Activated T-helper 2 cell treated with anti-CD3 and anti-CD28 coated beads, Interferon-gamma antibody, Interleukin-2, Interleukin-4, amounts not matched to agents 10 μg/mL and 5 μg/mL and 100 μg/mL, durations not matched to agents 14 hours and 24 hours and 36 hours (primary cell): ENCODE measurements around the gene DRD2. TPM values are rescaled to one million over a fixed set of nuclear protein-coding genes. Genes with fewer than 3 reads are reported as not detected.

Source experiments
- DNase-seq: peaks from one replicate; pipeline ENCODE4 v3.0.0; 2021; ENCODE audit warnings: low spot score
- H3K27ac Mint-ChIP-seq: one replicate; pipeline ENCODE4 v1.8.0; 2021; ENCODE audit warnings: mixed read lengths
- H3K27me3 Mint-ChIP-seq: one replicate; pipeline ENCODE4 v1.8.0; 2021; ENCODE audit warnings: low read depth, mixed read lengths
- H3K36me3 Mint-ChIP-seq: one replicate; pipeline ENCODE4 v1.8.0; 2021; ENCODE audit warnings: low read depth, mixed read lengths
- H3K4me1 Mint-ChIP-seq: one replicate; pipeline ENCODE4 v1.8.0; 2021; ENCODE audit warnings: low read depth, mixed read lengths
- H3K4me3 Mint-ChIP-seq: one replicate; pipeline ENCODE4 v1.8.0; 2021; ENCODE audit warnings: low read depth, mild to moderate bottlenecking, moderate library complexity, mixed read lengths
- H3K9me3 Mint-ChIP-seq: one replicate; pipeline ENCODE4 v1.8.0; 2021; ENCODE audit warnings: mixed read lengths
- intact Hi-C: fragments of 100-400 bp; cut with micrococcal nuclease; formaldehyde crosslinking; loops from one replicate; pipeline ENCODE4 v1.15.1; 2023
- total RNA-seq: library from RNA; stranded (reverse); gene quantifications from 2 replicates; pipeline ENCODE4 v1.2.3, GENCODE V29; 2022

DRD2 gene
- total RNA-seq, 1 donor from 2014 or later, result 0.18 TPM

DNA sequence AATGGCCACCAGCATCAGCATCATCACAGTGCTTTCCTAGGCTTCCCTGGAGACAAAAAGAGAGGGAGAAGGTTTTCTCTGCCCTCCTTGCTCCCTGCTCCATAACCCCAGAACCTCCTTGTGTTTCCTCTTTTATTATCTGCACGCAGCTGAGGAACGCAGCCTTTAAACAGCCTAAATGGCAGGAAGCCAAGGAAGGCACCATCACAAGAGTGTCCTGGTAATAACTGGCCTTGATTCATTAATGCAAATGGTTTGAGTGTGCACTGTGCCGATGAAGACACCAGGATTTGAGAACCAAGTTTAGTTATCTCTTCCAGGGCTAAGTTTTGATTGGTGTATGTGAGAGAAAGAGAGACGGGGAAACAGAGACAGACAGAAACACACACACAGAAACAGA lies 29.4 kb upstream of the DRD2 start:
- Mint-ChIP-seq H3K4me1 (no peaks in the 10 kb centered on the region), H3K27me3 (peaks cover 32% of the 10 kb centered on the region), H3K9me3 (no peaks in the 10 kb centered on the region), H3K4me3 (no peak overlapping the region), H3K36me3 (no peaks in the 10 kb centered on the region), H3K27ac (no peak overlapping the region)
- intact Hi-C loops, result no loop called here
- DNase-seq, result no peak

GRCh38 chr11:113504071-113504470 lies 28.9 kb upstream of the DRD2 start:
- Mint-ChIP-seq H3K36me3 (no peaks in the 10 kb centered on the region), H3K27me3 (peaks cover 31% of the 10 kb centered on the region)

DNA sequence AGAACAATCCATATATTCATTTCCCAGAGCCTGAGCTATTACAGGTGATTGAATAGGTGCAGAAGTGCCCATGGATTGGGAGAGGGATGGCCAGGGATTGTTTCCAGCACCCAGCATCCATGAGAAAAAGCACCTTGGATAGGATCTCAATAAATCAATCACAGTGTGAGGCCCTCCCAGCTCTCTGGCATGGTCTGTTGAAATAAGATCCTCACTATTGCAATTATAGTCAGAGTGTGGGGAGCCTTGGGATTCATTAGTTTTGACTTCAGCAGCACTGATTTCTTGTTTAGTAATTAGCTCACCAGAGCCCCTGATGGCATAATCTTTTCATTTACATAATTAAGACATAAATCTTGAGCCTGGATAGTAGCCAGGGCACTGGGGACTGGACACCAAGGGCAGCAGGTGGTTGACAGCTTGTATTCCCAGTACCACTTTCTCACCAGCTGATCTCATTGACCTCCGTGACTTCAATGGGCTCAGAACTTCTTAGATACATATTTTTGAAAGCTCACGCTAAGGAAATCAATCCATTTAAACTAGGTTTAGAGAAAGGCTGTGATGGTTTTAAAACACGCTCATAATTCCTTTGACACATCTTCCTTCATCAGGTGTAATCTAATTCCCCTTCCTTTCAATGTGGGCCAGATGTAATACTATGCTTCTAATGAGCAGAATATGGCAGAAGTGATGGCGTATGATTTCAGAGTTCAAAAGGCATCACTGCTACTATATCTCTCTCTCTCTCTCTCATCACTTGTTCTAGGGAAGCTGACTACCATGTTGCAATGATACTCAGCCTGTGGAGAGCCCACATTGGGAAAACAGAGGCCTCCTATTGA lies 22.1 kb upstream of the DRD2 start:
- peaks cover 25% of the 10 kb centered on the region for H3K27me3 Mint-ChIP-seq
- no peaks in the 10 kb centered on the region for H3K9me3 Mint-ChIP-seq
- H3K4me1 Mint-ChIP-seq, result peaks cover 3% of the 10 kb centered on the region
- H3K4me3 Mint-ChIP-seq, result no peak overlapping the region
- DNase-seq, result no peak
- intact Hi-C loops, result no loop called here
- no peaks in the 10 kb centered on the region for H3K36me3 Mint-ChIP-seq
- H3K27ac Mint-ChIP-seq, result no peak overlapping the region

More at GRCh38 chr11:113504071-113504470, 28.9 kb upstream of the DRD2 start:
- intact Hi-C loops, result no loop called here
- DNase-seq, result no peak
- Mint-ChIP-seq H3K9me3 (no peaks in the 10 kb centered on the region), H3K27ac (no peak overlapping the region), H3K4me3 (no peak overlapping the region), H3K4me1 (no peaks in the 10 kb centered on the region)

DNA sequence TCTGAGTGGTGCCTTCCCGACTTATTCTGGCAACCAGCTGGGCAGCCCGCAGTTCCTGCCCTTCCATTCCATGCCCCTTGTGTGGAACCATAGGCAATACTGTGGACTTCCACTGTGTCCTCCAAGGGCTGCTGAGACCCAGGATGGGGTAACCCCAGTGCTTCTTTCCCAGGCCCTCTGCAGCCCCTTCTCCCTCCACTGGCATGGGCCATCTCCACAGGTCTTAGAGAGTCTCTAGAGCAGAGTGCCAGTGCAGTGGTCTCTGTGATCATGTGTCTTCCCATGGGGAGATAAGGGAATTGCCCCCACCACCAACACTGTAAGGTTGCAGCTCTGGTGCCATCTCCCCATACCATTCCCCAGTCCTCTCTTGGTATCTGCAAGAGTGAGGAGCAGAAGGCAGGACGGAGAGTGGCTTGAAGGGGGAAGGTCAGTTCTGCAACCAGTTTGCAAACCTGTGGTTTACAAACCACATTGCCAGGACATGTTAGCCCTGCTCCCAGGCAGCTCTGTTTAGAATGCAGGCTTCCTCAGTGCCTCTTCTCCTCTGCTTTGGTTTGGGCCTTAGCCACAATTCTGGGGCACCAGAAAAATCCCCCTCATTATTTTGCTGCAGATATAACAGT lies 20.9 kb upstream of the DRD2 start:
- DNase-seq, result no peak
- no peaks in the 10 kb centered on the region for H3K9me3 Mint-ChIP-seq
- no peak overlapping the region for H3K4me3 Mint-ChIP-seq
- peaks cover 18% of the 10 kb centered on the region for H3K27me3 Mint-ChIP-seq
- intact Hi-C loops, result no loop called here
- H3K36me3 Mint-ChIP-seq, result no peaks in the 10 kb centered on the region
- no peak overlapping the region for H3K27ac Mint-ChIP-seq
- peaks cover 3% of the 10 kb centered on the region for H3K4me1 Mint-ChIP-seq

DNA sequence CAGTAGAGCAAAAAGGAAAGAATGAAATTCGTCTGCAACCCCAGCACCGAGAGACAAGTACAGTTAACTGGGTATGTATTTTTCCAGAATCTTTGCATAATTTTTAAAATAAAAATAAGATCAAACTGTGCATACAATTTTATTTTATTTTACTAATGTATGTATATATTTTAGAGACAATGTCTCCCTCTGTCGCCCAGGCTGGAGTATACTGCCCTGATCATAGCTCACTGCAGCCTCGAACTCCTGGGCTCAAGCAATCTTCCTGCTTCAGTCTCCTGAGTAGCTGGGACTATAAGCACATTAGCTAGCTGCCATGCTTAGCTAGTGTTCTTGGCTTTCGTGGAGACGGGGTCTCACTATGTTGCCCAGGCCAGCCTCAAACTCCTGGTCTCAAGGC lies 18.8 kb upstream of the DRD2 start:
- Mint-ChIP-seq H3K27me3 (peaks cover 14% of the 10 kb centered on the region), H3K4me3 (no peak overlapping the region), H3K36me3 (no peaks in the 10 kb centered on the region), H3K27ac (no peak overlapping the region), H3K9me3 (no peaks in the 10 kb centered on the region), H3K4me1 (peaks cover 3% of the 10 kb centered on the region)
- DNase-seq, result no peak
- intact Hi-C loops, result no loop called here

GRCh38 chr11:113493206-113493605 lies 18.0 kb upstream of the DRD2 start:
- no peak overlapping the region for H3K4me3 Mint-ChIP-seq
- peaks cover 12% of the 10 kb centered on the region for H3K27me3 Mint-ChIP-seq
- no peak overlapping the region for H3K27ac Mint-ChIP-seq
- no peaks in the 10 kb centered on the region for H3K36me3 Mint-ChIP-seq
- no peak for DNase-seq
- peaks cover 3% of the 10 kb centered on the region for H3K4me1 Mint-ChIP-seq
- H3K9me3 Mint-ChIP-seq, result no peaks in the 10 kb centered on the region
- intact Hi-C loops, result no loop called here

GRCh38 chr11:113488931-113489351 lies 13.7 kb upstream of the DRD2 start:
- no peak overlapping the region for H3K4me3 Mint-ChIP-seq
- DNase-seq, result no peak
- H3K27ac Mint-ChIP-seq, result no peak overlapping the region
- intact Hi-C loops, result no loop called here
- no peaks in the 10 kb centered on the region for H3K36me3 Mint-ChIP-seq
- no peaks in the 10 kb centered on the region for H3K4me1 Mint-ChIP-seq
- peaks cover 8% of the 10 kb centered on the region for H3K27me3 Mint-ChIP-seq
- H3K9me3 Mint-ChIP-seq, result no peaks in the 10 kb centered on the region

DNA sequence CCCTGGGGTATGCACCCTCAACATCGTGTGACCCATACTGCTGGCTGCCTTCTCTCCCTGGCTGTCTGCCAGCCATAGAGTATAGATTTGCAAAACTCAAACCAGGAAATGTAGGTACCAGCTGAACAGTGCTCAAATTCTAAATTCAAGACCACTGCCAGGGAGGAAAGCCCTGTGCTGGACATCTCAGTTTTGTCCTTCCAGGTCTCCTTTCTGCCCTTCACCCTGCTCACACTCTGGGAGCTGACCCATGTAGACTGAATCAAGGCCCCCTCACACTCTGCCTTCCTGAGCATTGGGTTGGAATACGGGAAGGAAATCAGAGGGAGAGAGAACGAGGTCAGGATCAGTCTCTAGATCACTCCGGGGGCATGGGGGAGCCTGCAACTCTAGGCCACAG lies 12.4 kb upstream of the DRD2 start:
- Mint-ChIP-seq H3K27ac (no peak overlapping the region), H3K27me3 (peaks cover 2% of the 10 kb centered on the region), H3K9me3 (no peaks in the 10 kb centered on the region), H3K4me3 (no peak overlapping the region), H3K4me1 (no peaks in the 10 kb centered on the region), H3K36me3 (no peaks in the 10 kb centered on the region)
- intact Hi-C loops, result no loop called here
- no peak for DNase-seq

GRCh38 chr11:113484223-113484622 lies 9.0 kb upstream of the DRD2 start:
- H3K36me3 Mint-ChIP-seq, result no peaks in the 10 kb centered on the region
- H3K27me3 Mint-ChIP-seq, result peaks cover 15% of the 10 kb centered on the region
- DNase-seq, result no peak
- no peaks in the 10 kb centered on the region for H3K4me1 Mint-ChIP-seq
- no peaks in the 10 kb centered on the region for H3K9me3 Mint-ChIP-seq
- intact Hi-C loops, result no loop called here
- H3K4me3 Mint-ChIP-seq, result no peak overlapping the region
- H3K27ac Mint-ChIP-seq, result no peak overlapping the region

DNA sequence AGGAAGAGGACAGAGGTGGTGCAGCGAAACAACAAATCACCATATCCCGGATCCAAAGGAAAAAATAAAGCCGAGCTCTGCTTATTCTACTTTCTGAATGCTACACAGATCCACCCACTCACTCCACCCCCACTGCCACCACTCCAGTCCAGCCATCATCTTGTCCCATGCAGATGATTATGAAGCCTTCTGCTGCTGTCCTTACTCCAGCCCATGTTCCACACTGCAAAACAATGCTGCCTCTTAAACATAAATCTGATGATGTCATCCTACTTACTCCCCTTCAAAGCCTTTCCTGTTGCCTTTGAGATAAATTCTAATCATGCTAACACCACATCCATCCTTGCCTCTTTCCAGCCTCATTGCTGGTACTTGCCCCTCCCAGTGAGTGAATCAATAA lies 6.5 kb upstream of the DRD2 start:
- intact Hi-C loops, result no loop called here
- Mint-ChIP-seq H3K36me3 (no peaks in the 10 kb centered on the region), H3K9me3 (no peaks in the 10 kb centered on the region), H3K27me3 (peaks cover 37% of the 10 kb centered on the region), H3K27ac (no peak overlapping the region), H3K4me1 (no peaks in the 10 kb centered on the region), H3K4me3 (no peak overlapping the region)
- DNase-seq, result no peak

- Mint-ChIP-seq H3K36me3 (no peaks in the 10 kb centered on the region), H3K27ac (no peak overlapping the region), H3K4me3 (no peak overlapping the region), H3K9me3 (no peaks in the 10 kb centered on the region), H3K4me1 (no peaks in the 10 kb centered on the region), H3K27me3 (peaks cover 40% of the 10 kb centered on the region)
- DNase-seq, result no peak
- intact Hi-C loops, result no loop called here
Observed at GRCh38 chr11:113481226-113481625, 6.0 kb upstream of the DRD2 start.

GRCh38 chr11:113477321-113477720 lies 2.1 kb upstream of the DRD2 start:
- intact Hi-C loops, result no loop called here
- Mint-ChIP-seq H3K9me3 (no peaks in the 10 kb centered on the region), H3K27ac (no peak overlapping the region), H3K4me1 (no peaks in the 10 kb centered on the region), H3K27me3 (peaks cover 65% of the 10 kb centered on the region), H3K36me3 (no peaks in the 10 kb centered on the region), H3K4me3 (no peak overlapping the region)
- no peak for DNase-seq

GRCh38 chr11:113476553-113476952 lies 1.4 kb upstream of the DRD2 start:
- H3K27me3 Mint-ChIP-seq, result peaks cover 67% of the 10 kb centered on the region
- no peak for DNase-seq
- no peaks in the 10 kb centered on the region for H3K9me3 Mint-ChIP-seq
- intact Hi-C loops, result no loop called here
- no peak overlapping the region for H3K27ac Mint-ChIP-seq
- no peak overlapping the region for H3K4me3 Mint-ChIP-seq
- H3K36me3 Mint-ChIP-seq, result no peaks in the 10 kb centered on the region
- H3K4me1 Mint-ChIP-seq, result no peaks in the 10 kb centered on the region
